MM.1S (cell line): ENCODE measurements around the gene CPXM2.

ENCODE experiments used
- CTCF ChIP-seq: fragments of 300-600 bp; sonication (generic); IDR thresholded peaks from 2 replicates; pipeline ENCODE4 v1.5.1; 2016; ENCODE audit warnings: antibody characterized with exemption, low read length, mixed read lengths
- EZH2 ChIP-seq: fragments of 300-600 bp; sonication (generic); optimal IDR thresholded peaks from 2 replicates; pipeline ENCODE3; 2017; ENCODE audit warnings: low read depth, mild to moderate bottlenecking, antibody characterized with exemption, low read length, mixed read lengths

GRCh38 chr10:123778719-123779517 lies 112.7 kb downstream of the CPXM2 start:
- TF ChIP-seq CTCF (no peak), EZH2 (no peak)
